ENCODE results near the gene MARK3.

- no peak for TF ChIP-seq CTCF (IDR thresholded peaks at IDR 0.05)
- TF ChIP-seq EP300 (IDR thresholded peaks at IDR 0.05), result no peak
Observed at GRCh38 chr14:103423050-103423461, 37.8 kb downstream of the MARK3 start.
